HL-60 (cell line): ENCODE measurements around the gene COMMD4. TPM values are rescaled to one million over a fixed set of nuclear protein-coding genes. Genes with fewer than 3 reads are reported as not detected.

Experiments used
- microRNA-seq: library from miRNA; unstranded; fragments of <30 nt; microRNA quantifications from one replicate; pipeline ENCODE4, GENCODE V29; 2018

Gene COMMD4

Small RNA genes lying within 50 kb of the gene (microRNA-seq; reads per million reads assigned to microRNA genes)
- gene MIR631 = not detected
